ENCODE data around the gene UTP11.

GRCh38 chr1:38027201-38028104 is 14.9 kb downstream of the UTP11 start:
- TF ChIP-seq CTCF (IDR thresholded peaks at IDR 0.05) (no peak), POLR2A (IDR thresholded peaks at IDR 0.05) (no peak)

Data from thyroid gland (tissue), 4 donors.